ENCODE measurements around the gene TARS1. TPM values are rescaled to one million over a fixed set of nuclear protein-coding genes. Genes with fewer than 3 reads are reported as not detected.

Gene TARS1
- 341 TPM for polyA plus RNA-seq (2013, experiment 1 of 2; ENCODE audit: insufficient read length)
- polyA plus RNA-seq (2013, experiment 2 of 2; ENCODE audit: insufficient read length) = 332 TPM

DNA sequence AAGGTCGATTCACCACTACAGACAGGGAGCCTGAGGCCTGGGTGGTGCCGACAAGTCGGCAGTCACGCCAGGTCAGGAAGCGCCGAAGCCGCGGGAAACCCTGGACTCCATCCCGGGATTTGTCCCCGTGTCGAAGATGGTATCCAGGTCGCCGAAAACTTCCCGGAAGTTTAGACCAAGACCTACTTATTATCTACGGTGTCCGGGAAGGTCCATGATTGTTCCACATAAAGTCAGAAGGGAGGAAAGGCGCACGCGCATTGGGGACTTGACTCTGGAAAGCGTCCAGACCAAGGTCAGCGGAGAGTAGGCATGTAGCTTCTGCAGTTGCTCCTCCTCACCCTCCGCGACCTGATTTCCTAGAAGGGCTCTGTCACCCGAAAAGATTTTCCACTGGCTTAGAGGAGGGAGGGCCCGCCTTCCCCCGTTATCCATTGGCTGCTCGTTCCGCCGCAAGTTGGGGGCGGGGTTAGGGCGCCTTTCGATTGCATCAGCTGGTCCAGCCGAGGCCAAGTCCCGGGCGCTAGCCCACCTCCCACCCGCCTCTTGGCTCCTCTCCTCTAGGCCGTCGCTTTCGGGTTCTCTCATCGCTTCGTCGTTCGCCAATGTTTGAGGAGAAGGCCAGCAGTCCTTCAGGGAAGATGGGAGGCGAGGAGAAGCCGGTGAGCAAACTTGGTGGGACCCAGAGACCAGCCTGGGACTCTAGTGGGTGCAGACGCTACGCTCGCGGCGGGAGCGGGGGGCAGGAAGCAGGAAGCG is at the start of gene TARS1:
Gene TARS1, plus strand, starts transcription at position 484 of the 759 bp plus-strand sequence. Its CDS starts 122 bp downstream, at position 606.
- peak; percentile 100 for DNase-seq

DNA sequence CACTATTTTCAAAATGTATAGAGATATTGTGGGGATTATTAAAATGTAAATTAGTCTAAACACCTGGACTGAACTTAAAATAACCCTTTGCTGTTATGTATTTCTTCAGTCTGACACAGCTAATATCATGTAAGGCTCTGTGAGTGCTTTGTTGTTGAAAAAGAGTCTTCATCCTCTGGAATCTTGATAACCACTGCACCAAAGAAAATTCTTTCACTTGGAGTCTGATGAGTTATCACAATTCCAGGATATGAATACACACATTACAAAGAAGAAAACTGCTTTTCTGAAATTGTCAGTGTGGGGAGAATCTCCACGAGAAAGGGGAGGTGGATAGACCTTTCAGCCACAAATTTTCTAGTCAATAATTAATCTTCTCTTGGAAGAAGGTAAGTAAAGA is 42.3 kb upstream of the TARS1 start:
- DNase-seq = no peak

DNA sequence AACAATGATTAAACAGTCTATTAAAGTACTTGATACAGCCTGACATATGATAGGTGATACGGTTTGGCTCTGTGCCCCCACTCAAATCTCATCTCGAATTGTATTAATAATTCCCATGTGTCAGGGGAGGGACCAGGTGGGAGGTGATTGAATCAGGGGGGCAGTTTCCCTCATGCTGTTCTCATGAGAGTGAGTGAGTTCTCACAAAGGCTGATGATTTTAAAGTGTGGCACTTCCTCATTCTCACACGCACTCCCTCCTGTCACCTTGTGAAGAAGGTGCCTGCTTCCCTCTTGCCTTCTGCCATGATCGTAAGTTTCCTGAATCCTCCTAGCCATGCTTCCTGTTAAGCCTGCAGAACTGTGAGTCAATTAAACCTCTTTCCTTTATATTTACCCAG is 40.1 kb upstream of the TARS1 start:
- DNase-seq = no peak

DNA sequence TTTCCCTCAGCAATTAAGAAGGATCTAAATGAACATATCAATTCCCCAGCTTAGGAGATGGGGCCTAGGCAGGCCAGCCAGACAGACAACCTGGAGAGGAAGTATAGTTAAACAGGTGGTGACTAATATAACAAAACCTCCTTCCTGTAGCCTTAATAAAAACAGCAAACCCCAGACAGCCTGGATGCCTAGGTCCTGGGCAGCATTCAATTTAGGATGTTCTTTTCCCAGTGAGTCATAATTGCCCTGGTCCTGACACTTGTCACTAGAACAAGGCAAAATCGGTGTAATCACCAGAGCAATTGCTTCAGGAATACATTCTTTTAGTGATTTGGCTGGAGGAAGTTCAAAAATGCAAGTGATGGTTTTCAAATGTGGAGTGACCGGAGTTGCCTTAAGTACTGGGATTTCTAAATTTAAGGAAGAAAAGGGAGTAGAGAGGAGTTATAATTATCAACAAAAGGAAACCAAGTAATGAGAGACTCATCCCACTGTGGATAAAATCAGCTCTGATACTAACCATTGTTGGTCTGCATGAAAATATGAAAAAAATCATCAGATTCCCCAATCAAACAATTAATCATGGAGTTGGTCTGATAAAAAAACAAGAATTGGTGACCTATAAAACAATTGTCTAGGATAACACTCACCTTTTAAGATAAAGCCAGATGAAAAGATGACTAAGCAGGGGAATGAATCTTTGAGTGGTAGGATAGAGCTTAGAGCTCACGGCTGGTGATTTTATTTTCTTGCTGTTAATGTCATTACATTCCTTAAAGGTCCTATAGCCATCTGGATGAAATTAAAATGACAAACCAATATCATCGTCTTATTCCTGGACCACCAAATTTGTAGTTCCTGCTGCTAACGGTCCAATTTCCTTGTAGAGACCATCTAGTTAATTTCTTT is 39.0 kb upstream of the TARS1 start:
- peak; percentile 69 for DNase-seq

DNA sequence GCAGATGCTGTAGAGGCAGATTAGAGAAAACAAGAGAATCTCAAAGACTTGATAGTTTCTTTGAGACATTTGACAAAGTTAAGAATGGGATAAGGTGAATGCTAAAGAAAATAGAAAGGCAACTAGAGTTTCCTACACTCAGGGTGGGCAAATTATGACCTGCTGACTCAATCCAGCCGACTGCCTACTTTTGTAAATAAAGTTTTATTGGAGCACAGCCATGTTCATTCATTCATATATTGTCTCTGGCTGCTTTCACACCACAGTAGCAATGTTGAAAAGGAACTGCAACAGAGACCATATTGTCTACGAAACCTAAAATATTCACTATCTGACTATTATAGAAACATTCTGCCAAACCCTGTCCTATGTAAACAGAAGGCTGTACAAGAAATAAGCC is 37.6 kb upstream of the TARS1 start:
- no peak for DNase-seq

DNA sequence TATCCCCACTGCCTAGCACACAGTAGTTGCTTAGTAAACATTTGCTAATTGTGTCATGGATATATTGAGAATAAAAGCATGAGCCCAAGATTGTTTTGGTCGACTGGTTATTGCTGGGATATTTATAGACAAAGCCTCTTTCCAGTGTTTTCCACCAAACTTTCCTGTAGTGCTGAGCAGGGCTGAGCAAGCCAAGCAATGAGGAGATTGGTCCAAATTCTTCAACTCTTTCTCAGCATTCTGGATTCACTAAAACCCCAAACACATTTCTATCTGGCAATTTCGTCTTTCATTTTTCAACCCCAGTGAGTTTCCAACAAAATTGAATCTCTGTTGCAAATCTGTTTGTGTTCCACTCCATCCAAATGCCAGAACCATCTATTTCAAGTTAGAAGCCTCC is 31.9 kb upstream of the TARS1 start:
- DNase-seq = no peak

DNA sequence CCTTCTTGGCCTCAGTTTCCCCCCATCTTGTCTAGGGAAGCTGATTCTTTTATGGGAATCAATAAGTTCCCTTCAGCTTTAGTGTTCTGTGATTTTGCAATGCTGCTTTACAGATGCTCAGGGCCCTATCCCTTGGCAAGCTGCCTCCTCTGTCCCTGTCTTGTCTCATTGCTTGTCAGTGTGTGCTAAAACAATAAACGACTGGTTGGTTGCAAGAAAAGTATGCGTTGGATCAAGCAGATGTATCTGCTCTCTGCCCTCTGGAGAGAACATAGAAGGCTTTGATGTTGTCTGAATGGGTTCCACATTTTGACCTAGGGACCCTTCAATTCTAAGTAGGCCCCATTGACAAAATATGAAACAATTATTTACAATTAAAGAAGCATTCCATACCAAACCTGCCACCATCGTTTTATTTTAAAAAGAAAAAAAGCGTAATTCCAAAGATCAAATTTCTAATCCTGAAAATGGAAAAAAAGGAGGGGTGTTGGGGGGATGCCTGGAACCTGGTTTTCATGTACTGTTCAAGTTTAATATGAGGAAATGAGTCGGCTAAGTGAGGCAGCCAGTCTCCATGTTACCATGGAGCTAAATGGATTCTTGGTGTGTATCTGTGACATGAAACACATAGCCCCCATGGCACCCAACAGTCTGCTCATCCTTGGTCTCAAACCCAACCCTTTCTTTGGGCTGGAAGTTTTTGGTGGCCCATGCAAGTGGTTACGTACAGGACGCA is 31.2 kb upstream of the TARS1 start:
- DNase-seq = peak; percentile 58

DNA sequence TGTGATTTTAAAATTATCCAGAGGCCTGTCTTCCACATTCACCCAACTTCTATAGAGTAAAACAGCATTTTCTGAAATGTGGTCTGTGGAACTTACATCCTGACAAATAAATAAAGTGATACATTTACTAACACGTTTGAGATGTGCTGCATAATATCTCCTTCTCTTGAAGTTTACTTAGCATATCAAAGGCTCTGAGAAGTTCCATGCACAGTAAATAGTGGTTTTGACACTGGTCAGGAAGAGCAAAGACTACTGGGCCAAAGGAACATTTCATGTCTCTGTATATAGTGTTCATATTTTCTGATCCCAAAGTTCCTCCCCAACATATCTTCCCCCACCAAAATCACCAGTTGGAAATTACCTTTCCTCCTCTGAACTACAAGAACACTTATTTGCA is 30.5 kb upstream of the TARS1 start:
- no peak for DNase-seq

DNA sequence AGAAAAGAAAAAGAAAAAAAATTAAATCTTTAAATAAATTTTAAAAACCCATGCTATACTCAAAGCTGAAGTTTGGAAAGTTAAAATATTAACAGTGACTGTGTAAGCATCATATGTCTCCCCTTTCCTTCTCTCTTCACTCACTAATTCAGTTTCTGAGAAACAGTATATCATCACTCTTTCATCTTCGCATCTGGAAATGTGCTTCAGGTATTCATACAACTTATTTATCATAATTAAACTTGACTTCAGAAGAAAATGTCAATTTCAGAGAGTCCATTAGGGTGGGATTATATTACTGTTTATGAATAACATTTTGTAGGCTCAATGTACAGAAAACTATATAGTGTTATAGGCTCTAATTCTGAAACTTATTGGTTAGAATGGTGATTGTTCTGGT is 29.3 kb upstream of the TARS1 start:
- DNase-seq = no peak

DNA sequence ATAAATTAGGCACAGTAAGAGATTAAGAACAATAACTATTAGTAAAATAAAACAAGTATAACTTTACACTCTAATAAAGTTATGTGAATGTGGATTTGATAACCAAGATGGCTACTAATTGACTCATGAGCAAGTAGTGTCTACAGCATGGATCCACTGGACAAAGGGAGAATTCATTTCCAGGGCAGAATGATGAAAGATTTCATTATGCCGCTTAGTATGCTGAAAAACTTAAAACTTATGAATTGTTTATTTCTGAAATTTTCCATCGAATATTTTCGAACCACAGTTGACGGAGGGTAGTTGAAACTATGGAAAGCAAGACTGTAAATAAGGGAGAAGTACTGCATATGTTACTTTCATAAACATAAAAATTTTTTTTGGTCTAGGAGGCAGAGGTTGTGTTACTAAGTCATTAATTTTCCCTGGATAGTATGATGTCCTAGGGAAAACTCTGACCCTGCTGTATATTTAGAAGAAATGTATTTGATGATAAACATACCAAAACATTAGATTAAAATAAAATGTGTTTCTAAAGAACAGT is 24.9 kb upstream of the TARS1 start:
- DNase-seq = no peak

DNA sequence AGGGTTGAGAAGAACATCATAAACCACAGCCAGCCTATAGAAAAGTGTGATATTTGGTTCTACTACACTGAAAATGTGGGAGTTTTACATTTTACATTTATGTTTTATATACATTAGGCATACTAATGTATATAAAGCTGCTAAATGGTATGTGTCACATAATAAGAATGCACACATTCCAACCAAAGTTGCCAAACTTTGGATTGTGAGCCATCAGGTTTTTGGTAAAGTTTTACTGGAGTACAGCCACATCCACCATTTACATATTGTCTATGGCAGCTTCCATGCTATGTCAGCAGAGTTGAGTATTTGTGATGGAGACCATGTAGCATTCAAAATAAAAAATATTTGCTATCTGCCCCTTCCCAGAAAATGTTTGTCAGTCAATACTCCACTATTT is 23.1 kb upstream of the TARS1 start:
- DNase-seq = peak; percentile 54

DNA sequence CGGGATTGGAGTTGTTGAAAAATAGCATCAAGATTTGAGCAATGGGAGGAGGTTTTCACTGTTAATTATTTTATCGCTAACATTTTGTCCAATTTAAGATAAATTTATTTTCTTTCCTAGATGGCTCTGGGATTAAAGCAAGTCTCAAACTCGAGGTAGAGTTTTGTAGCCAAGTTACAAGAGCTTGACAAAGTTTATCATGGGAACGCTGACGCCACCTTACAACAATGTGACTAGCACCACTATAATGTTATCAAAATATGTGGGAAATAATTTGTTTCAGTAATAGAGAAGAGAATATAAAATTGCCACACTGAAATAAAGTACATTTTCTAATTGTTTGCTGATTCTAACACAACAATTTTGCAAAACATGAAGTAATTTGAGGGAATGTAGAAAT is 19.8 kb upstream of the TARS1 start:
- DNase-seq = no peak

DNA sequence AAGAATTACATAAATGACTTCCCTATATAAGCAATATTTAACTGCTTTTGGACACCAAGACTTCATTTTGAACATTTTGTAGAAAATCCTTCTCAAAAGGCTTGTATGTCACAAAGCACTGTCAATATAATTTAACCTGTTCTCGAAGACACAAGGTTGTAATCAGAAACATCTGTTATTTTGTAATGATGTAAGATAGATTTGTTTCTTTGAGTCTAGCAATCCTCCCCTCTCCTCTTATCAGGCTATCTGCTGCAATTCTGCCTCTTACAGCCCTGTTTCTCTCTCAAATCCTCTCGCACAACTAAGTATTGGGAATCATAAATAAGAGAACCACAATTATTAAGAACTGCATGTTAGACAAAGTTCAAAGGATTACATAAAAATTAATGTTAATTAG is 18.6 kb upstream of the TARS1 start:
- DNase-seq = no peak

DNA sequence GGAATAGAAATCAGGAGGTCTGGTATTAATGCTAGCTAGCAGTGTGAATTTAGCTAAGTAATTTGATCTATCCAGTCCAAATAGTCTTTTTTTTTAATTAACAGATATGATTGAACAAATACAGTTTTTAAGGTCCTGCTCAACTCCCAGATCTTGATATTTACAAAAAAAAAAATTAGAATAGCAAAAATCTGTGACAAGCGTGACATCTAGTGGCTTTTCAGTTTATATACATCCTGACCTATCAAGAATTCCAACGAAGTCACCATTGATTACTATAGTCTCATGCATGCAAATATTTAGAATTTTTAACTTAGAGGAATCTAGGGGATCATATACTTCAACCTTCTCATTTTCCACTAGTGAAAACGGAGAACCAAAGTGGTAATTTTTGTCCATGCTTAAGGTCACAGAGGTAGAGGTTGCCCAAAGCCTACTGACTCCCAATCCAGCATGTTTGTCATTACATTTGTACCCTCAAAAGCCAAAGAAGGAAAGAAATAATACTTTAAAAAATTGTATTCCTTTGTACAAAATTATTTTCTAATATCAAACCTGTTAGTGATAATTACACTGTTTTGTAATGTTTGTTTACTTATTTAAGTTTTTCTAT is 17.6 kb upstream of the TARS1 start:
- peak; percentile 69 for DNase-seq

DNA sequence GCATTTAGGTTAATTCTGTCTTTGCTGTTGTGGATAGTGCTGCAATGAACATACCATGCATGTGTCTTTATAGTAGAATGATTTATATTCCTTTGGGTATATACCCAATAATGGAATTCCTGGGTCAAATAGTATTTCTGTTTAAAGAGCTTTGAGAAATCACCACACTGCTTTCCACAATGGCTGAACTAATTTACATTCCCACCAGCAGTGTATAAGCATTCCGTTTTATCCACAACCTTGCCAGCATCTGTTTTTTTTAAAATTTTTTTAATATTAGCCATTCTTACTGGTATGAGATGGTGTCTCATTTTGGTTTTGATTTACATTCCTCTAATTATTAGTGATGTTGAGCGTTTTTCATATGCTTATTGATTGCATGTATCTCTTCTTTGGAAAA is 15.5 kb upstream of the TARS1 start:
- DNase-seq = peak; percentile 91

DNA sequence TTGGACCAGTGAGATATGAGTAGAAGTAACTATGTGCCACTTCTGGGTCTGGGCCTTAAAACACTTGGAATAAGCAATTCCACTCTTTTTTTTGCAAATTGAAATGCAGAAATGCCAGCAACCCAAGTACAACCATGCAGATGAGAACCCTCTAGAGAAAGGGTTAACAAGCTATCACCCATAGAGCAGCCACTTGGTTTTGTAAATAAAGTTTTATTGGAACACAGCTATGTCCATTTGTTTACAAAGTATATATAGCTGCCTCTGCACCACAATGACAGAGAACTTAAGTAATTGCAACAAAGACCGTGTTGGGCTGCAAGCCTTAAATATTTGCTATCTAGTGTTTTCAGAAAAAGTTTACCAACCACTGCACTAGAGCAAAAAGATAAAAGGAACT is 9.8 kb upstream of the TARS1 start:
- DNase-seq = no peak

DNA sequence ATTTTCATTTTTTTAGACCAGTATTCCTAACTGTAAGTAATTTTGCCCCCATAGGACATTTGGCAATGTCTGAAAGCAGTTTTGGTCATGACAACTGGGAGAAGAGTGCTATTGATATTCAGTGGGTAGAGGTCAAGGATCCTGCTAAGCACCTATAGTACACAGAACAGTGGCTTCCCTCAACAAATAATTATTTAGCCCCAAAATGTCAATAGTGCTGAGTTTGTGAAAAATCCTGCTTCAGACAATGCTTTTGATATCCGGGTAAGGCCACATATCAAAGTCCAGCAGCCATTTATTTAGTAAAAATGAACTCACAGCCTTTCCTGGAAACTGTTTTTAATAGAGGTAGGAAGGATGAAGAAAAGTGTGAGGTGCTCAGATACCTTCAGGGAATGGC is 8.1 kb upstream of the TARS1 start:
- DNase-seq = no peak

DNA sequence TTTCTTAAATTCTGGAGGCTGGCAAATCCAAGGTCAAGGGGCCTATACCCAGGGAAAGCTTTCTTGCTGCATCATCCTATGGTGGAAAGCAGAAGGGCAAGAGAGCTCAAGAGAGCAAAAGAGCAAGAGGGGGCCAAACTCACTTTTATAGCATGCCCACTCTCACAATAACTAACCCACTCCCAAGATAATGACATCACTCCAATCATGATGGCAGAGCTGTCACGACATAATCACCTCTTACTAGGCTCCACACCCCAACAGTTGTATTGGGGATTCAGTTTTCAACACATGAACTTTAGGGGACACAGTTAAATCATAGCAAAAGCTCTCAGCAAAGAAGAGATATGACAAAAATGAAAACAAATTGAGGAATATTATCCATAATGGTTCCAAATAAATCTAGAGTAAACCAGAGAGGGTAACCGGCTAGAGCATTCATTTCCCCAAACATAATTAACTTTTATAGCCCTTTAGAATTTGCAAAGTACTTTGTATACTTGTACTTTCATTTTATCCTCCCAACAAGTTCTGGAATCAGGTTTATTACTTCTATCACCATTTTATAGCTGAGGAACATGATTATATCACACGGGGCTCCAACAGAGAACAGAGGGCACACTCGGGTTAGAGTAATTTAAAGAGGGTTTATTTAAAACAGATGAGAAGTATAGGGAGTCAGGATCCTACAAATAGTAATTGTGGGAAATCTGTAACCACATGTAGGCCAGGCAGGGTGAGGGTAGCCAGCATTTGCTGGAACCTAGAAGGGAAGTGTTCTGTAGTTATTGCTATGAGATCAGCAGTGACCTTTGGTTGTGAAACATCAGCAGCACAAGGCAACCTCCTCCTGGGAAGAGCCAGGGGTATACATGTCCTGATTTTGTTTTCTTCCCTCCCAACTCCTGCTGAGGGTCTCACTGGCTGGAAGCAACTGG is 7.2 kb upstream of the TARS1 start:
- DNase-seq = no peak

DNA sequence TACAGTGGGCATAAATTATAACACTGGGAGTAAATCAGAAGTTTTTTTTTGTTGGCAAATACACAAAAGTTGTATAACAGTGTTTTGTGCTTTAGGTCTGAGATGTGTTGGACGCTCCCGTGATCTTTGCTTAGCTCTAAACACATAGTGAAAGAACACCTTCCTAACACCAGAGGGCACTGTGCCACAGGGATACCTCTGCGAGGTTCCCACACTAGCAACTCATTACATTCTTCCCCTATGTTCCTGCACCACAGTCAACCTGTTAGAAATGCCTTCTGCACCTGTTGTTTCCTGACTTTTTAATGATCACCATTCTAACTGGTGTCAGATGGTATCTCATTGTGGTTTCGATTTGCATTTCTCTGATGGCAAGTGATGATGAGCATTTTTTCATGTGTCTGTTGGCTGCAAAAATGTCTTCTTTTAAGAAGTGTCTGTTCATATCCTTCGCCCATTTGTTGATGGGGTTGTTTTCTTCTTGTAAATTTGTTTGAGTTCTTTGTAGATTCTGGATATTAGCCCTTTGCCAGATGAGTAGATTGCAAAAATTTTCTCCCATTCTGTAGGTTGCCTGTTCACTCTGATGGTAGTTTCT is 4.8 kb upstream of the TARS1 start:
- DNase-seq = peak; percentile 75

DNA sequence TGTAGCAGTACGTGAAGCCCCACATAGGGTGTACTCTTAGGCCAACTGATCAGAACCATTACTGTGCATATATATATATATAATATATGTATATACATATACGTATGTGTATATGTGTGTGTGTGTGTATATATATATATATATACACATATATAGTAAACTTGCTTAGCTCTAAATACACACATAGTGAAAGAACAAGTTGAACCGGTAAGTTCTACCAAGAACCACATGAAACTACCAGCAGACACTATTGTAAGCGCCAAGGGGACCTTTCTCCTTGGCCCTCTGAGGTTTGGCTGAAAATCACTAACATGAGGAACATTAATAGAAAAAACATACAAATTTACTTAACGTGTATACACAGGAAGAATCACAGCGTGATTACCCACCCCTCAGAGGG is 1.8 kb upstream of the TARS1 start:
- DNase-seq = no peak

Measured in fibroblast of skin of scalp (primary cell).